Endothelial cell of umbilical vein (primary cell): Measurements from ENCODE around the gene RAB17. TPM values are rescaled to one million over a fixed set of nuclear protein-coding genes. Genes with fewer than 3 reads are reported as not detected.

Source experiments
- BruUV-seq: library from RNA; stranded (reverse); fragments of 400-500 nt; replicated peaks from 2 replicates; lab custom pipeline; 2021; lab: Mats Ljungman, UMichigan
- CTCF ChIA-PET: fragments of 300-600, 350-600 bp; sonication (Branson Sonifier 250); formaldehyde crosslinking; loops from one replicate; lab custom pipeline; 2021; ENCODE audit warnings: antibody characterized with exemption, inconsistent platforms; lab: Charles Lee
- POLR2A ChIA-PET: fragments of 300-600, 350-600 bp; sonication (Branson Sonifier 250); formaldehyde crosslinking; loops from one replicate; lab custom pipeline; 2021; ENCODE audit warnings: antibody characterized with exemption, inconsistent platforms; lab: Charles Lee
- DNase-seq: peaks from one replicate; pipeline ENCODE4 v3.0.0-alpha.2; 2011; ENCODE audit warnings: low read depth, low spot score
- FAIRE-seq: peaks from 2 replicates; lab custom pipeline; 2011; peaks lifted over from hg19 to GRCh38; lab: Jason Lieb, UNC
- H2AFZ ChIP-seq: 2 replicates; pipeline ENCODE4 v1.6.0; 2012; ENCODE audit warnings: low read depth, low read length, control low read depth, inconsistent platforms
- H3K27ac ChIP-seq: 2 replicates; pipeline ENCODE4 v1.5.1; 2011; ENCODE audit warnings: low read depth, mild to moderate bottlenecking, control low read depth, low read length, moderate library complexity; ENCODE audit not compliant: insufficient read depth
- H3K27me3 ChIP-seq, 2 experiments: 2 replicates each; pipeline versions ENCODE4 v1.6.0 to v1.6.1; 2011; ENCODE audit warnings: low read length in 2 of 2, mixed read lengths in 1 of 2; ENCODE audit not compliant: control insufficient read depth in 2 of 2, insufficient read depth in 2 of 2
- H3K36me3 ChIP-seq, 2 experiments: 2 replicates in 1 of 2; 3 replicates in 1 of 2; pipeline ENCODE4 v1.5.1; 2011; ENCODE audit warnings: low read length in 2 of 2, mild to moderate bottlenecking in 1 of 2, moderate library complexity in 1 of 2; ENCODE audit not compliant: control insufficient read depth in 2 of 2, insufficient read depth in 2 of 2; ENCODE audit errors: extremely low read depth in 1 of 2
- H3K4me1 ChIP-seq: 3 replicates; pipeline ENCODE4 v1.5.1; 2011; ENCODE audit warnings: mild to moderate bottlenecking, low read length; ENCODE audit not compliant: control insufficient read depth, insufficient read depth; ENCODE audit errors: extremely low read depth
- H3K4me2 ChIP-seq: 2 replicates; pipeline ENCODE4 v1.6.1; 2011; ENCODE audit warnings: low read length, control low read depth, mixed read lengths; ENCODE audit not compliant: insufficient read depth
- H3K4me3 ChIP-seq, 3 experiments: fragments of 200-600 bp in 1 of 3; sonication (generic), shearing (Covaris generic) in 1 of 3; replicated peaks in 1 of 3; 2 replicates each; pipeline ENCODE4 v1.5.1; 2011 to 2016; ENCODE audit warnings: control low read depth in 3 of 3, low read length in 3 of 3, mild to moderate bottlenecking in 2 of 3, inconsistent platforms in 1 of 3, low read depth in 1 of 3, moderate library complexity in 1 of 3; ENCODE audit not compliant: insufficient read depth in 1 of 3
- H3K79me2 ChIP-seq: 2 replicates; pipeline ENCODE4 v1.6.0; 2012; ENCODE audit warnings: low read length, inconsistent platforms; ENCODE audit not compliant: control insufficient read depth, insufficient read depth
- H3K9ac ChIP-seq: replicated peaks from 2 replicates; pipeline ENCODE3; 2011; ENCODE audit warnings: low read length, control low read depth; ENCODE audit not compliant: insufficient read depth; ENCODE audit errors: extremely low read depth
- H3K9me1 ChIP-seq: replicated peaks from 3 replicates; pipeline ENCODE4 v1.6.0; 2011; ENCODE audit warnings: mild to moderate bottlenecking, low read length; ENCODE audit not compliant: control insufficient read depth, insufficient read depth; ENCODE audit errors: extremely low read depth
- H3K9me3 ChIP-seq: replicated peaks from 2 replicates; pipeline ENCODE4 v1.5.1; 2012; ENCODE audit warnings: low read length, inconsistent platforms; ENCODE audit not compliant: control insufficient read depth, insufficient read depth
- H4K20me1 ChIP-seq: replicated peaks from 2 replicates; pipeline ENCODE3; 2011; ENCODE audit warnings: mild to moderate bottlenecking, low read length; ENCODE audit not compliant: control insufficient read depth, insufficient read depth; ENCODE audit errors: extremely low read depth
- EZH2 ChIP-seq: IDR thresholded peaks from 2 replicates; pipeline ENCODE4 v1.6.1; 2012; ENCODE audit warnings: borderline replicate concordance, low read depth, mild to moderate bottlenecking, moderate library complexity, low read length, inconsistent platforms; ENCODE audit not compliant: severe bottlenecking
- FOS ChIP-seq: IDR thresholded peaks from 2 replicates; pipeline ENCODE4 v1.6.1; 2011; ENCODE audit warnings: mild to moderate bottlenecking, low read length, moderate library complexity, borderline replicate concordance; ENCODE audit not compliant: insufficient read depth
- GATA2 ChIP-seq: IDR thresholded peaks from 2 replicates; pipeline ENCODE4 v1.7.0; 2011; ENCODE audit warnings: low read depth, mild to moderate bottlenecking, moderate library complexity, mixed read lengths, low read length; ENCODE audit not compliant: insufficient read length, insufficient read depth
- JUN ChIP-seq: IDR thresholded peaks from 2 replicates; pipeline ENCODE4 v1.6.1; 2011; ENCODE audit warnings: borderline replicate concordance, low read depth; ENCODE audit not compliant: insufficient read length, insufficient read depth
- MYC ChIP-seq: IDR thresholded peaks from one replicate; pipeline ENCODE4 v1.6.1; 2011; ENCODE audit warnings: mild to moderate bottlenecking, low read depth, low read length
- POLR2A ChIP-seq: IDR thresholded peaks from 2 replicates; pipeline ENCODE4 v1.6.1; 2012; ENCODE audit warnings: low read depth, mild to moderate bottlenecking, control low read depth, low read length
- POLR2AphosphoS5 ChIP-seq: IDR thresholded peaks from 2 replicates; pipeline ENCODE4 v1.6.1; 2012; ENCODE audit warnings: low read depth, mild to moderate bottlenecking, control low read depth, low read length, moderate library complexity; ENCODE audit not compliant: insufficient read depth
- dilution Hi-C: fragments of 300-500 bp; cut with MboI; formaldehyde crosslinking; loops from one replicate; pipeline ENCODE4 v1.15.0; 2019; ENCODE audit warnings: low sequenced_read_pairs; ENCODE audit not compliant: extremely low pct_ligation_motif_present
- intact Hi-C: fragments of 100-400 bp; cut with micrococcal nuclease; formaldehyde crosslinking; loops from one replicate; pipeline ENCODE4 v1.10.0; 2022
- polyA plus RNA-seq, 4 experiments: library from polyadenylated mRNA; depleted of rRNA in 3 of 4; stranded (reverse) in 3 of 4; unstranded in 1 of 4; fragments of >200 nt; gene quantifications; 2 replicates each; pipeline versions ENCODE4 v1.2.1 to v1.2.3, GENCODE V29; 2011 to 2012; ENCODE audit warnings: missing spikeins in 1 of 4
- total RNA-seq: library from RNA; stranded (reverse); gene quantifications from 2 replicates; pipeline ENCODE4 v1.2.3, GENCODE V29; 2021
- TF ChIP-seq, protein P1 (sequence below), 2 donors: IDR thresholded peaks; 1 replicate in 1 of 2; 2 replicates in 1 of 2; pipeline ENCODE4 v1.5.1; 2011; ENCODE audit warnings: low read length in 2 of 2, mild to moderate bottlenecking in 2 of 2, moderate library complexity in 2 of 2, control low read depth in 1 of 2, inconsistent platforms in 1 of 2, low read depth in 1 of 2; ENCODE audit not compliant: insufficient read depth in 1 of 2; ENCODE audit errors: extremely low read depth in 1 of 2
- TF ChIP-seq, protein P2 (sequence below): IDR thresholded peaks from 2 replicates; pipeline ENCODE4 v1.6.1; 2011; ENCODE audit not compliant: insufficient read depth, insufficient read length

RAB17 gene
- total and polyA plus RNA-seq, 2 donors (not counting 3 experiments of a cell fraction or from before 2014, with no cell fraction given) = 0.41 to 0.77 TPM

- ChIA-PET CTCF (interaction anchor here (1.5 kb wide), 1 partner anchor 40 kb away, joined by 3 read pairs; no protein-coding TSS in a partner anchor), POLR2A (no interaction called here)
- intact Hi-C loops = no loop called here
- H3K27ac ChIP-seq = no peak overlapping the region
- H3K9ac ChIP-seq = no peak overlapping the region
- FAIRE-seq = no peak
- TF ChIP-seq MYC (no peak), GATA2 (no peak), POLR2A (no peak), POLR2AphosphoS5 (no peak), EZH2 (no peak), JUN (no peak), FOS (no peak)
- TF ChIP-seq, protein P1, sequence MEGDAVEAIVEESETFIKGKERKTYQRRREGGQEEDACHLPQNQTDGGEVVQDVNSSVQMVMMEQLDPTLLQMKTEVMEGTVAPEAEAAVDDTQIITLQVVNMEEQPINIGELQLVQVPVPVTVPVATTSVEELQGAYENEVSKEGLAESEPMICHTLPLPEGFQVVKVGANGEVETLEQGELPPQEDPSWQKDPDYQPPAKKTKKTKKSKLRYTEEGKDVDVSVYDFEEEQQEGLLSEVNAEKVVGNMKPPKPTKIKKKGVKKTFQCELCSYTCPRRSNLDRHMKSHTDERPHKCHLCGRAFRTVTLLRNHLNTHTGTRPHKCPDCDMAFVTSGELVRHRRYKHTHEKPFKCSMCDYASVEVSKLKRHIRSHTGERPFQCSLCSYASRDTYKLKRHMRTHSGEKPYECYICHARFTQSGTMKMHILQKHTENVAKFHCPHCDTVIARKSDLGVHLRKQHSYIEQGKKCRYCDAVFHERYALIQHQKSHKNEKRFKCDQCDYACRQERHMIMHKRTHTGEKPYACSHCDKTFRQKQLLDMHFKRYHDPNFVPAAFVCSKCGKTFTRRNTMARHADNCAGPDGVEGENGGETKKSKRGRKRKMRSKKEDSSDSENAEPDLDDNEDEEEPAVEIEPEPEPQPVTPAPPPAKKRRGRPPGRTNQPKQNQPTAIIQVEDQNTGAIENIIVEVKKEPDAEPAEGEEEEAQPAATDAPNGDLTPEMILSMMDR (IDR thresholded peaks at IDR 0.05; ENCODE audit: extremely low read depth in 1 of 2, insufficient read depth in 1 of 2, low read depth in 1 of 2, low read length in 2 of 2) = no peak
- TF ChIP-seq, protein P2, sequence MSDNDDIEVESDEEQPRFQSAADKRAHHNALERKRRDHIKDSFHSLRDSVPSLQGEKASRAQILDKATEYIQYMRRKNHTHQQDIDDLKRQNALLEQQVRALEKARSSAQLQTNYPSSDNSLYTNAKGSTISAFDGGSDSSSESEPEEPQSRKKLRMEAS = no peak
- no peaks in the 10 kb centered on the region for H3K36me3 ChIP-seq
- H3K4me3 ChIP-seq = no peak overlapping the region
- H3K4me1 ChIP-seq = no peaks in the 10 kb centered on the region
- no peak overlapping the region for H2AFZ ChIP-seq
- H3K4me2 ChIP-seq = no peak overlapping the region
- H4K20me1 ChIP-seq = no peaks in the 10 kb centered on the region
- no peaks in the 10 kb centered on the region for H3K79me2 ChIP-seq
- dilution Hi-C loops = no loop called here
- H3K9me3 ChIP-seq = no peaks in the 10 kb centered on the region
- BruUV-seq = no TSS peak
- no peaks in the 10 kb centered on the region for H3K9me1 ChIP-seq
- DNase-seq = no peak
- peaks cover 4 to 5% of the 10 kb centered on the region in 2 experiments for H3K27me3 ChIP-seq
Measured at GRCh38 chr2:237552908-237553307, 37.6 kb downstream of the RAB17 start.
